Hematopoietic multipotent progenitor cell treated with erythropoietin and hydrocortisone succinate and interleukin-3 and kit ligand, for 15 days (in vitro differentiated cells): ENCODE results near the gene MIER3.
A peak's percentile ranks its signal among the peaks of the same experiment; 100 is the strongest.
"Not testable (repeated sequence)": the region's sequence is repeated elsewhere in the genome, so short reads cannot be mapped to it uniquely, and the experiment has no call there.

Source experiments
- DNase-seq: peaks from one replicate; pipeline ENCODE4 v3.0.0-alpha.2; 2015; ENCODE audit warnings: low spot score

MIER3 gene, protein sequence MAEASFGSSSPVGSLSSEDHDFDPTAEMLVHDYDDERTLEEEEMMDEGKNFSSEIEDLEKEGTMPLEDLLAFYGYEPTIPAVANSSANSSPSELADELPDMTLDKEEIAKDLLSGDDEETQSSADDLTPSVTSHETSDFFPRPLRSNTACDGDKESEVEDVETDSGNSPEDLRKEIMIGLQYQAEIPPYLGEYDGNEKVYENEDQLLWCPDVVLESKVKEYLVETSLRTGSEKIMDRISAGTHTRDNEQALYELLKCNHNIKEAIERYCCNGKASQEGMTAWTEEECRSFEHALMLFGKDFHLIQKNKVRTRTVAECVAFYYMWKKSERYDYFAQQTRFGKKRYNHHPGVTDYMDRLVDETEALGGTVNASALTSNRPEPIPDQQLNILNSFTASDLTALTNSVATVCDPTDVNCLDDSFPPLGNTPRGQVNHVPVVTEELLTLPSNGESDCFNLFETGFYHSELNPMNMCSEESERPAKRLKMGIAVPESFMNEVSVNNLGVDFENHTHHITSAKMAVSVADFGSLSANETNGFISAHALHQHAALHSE

DNA sequence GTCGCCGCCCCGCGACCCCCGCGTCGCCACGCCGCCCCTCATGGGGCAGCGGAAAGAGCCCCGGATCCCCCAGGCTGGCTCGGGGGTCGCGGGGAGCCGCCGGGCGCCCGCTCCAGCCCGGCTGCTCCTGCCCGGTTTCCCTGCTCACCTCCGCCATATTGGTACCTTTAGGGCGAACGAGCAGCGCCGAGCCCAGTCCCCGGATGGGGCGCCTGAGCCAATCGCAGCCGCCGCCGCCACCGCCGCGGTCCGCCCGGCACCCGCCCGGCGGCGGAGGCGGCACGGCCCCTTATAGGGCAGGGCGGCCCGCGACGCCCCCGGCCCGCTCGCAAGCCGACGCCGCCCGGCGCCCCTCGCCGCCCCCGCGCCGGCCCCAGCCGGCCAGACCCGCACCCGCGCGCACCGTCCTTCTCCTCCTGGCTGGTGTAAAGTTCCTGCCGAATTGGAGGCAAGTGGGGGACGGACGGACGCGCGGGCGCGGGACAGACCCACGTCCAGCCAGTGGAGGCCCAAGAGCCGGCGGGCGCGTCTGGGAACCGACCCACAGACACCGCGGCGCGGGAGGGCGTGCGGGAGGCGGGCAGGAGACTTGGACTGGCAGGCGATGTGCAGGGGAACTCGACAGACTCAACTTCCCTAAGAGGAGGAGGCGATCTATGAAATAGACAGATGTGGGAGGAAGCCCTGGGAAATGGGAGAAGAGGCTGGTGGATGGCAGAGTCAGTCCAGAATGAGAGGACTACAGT lies at the start of gene MIER3:
MIER3 (minus strand) TSS at position 178 of the 746 bp plus-strand sequence; CDS start at position 157, 21 bp downstream.
- peak; percentile 69 for DNase-seq

DNA sequence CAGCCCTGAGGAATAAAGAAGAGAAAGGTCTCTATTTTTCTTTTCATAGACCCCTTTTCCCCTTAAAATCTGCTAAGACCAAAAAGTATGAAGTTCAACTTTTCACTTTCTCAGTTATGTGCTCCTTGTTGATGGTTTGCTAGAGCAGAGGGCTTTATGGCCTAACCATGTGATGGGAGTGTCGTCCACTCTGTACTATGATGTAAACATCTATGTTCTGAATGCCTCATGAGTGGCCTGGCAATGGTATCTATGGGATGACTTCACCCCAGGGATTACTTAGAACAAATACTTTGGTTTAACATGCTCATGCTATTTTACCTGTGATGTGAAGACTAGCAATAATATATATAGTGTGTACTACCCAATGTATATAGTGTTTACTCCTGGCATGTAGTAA lies 43.7 kb upstream of the MIER3 start:
- no peak for DNase-seq

DNA sequence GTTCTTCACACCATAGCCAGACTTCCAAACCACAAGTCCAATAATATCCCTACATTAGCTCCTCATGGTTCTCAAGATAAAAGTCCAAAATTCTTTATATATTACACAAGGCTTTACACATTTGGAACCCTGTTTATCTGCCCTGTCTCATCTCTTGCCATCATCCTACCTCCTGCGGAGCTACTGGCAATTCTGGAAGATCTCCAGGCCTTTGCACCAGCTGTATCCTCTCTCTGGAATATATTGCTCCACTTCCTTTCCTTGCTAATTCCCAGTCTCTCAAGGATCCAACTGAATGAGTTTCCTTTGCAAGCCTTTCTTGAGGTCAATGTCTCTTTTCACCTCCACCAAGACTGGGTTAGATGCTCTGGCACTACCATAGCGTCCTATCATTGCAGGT lies 41.3 kb upstream of the MIER3 start:
- no peak for DNase-seq

DNA sequence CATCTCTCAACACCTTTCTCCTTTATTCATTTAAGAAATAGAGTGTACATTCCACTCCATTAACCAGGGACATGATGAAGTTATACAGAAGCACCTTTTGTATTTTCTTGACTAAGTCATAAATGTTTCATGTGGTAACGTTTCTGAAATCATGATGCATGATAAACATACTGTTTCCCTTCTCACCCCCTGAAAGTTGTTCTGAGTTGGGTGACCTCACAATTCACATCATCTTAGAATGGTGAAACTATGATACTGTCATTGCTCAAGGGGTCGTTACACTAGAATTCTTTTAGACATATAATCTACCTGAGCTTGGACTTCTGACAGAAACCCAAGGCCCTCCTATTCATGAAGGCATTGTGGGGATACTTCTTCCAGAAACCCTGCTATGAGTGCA lies 37.8 kb upstream of the MIER3 start:
- DNase-seq: no peak

DNA sequence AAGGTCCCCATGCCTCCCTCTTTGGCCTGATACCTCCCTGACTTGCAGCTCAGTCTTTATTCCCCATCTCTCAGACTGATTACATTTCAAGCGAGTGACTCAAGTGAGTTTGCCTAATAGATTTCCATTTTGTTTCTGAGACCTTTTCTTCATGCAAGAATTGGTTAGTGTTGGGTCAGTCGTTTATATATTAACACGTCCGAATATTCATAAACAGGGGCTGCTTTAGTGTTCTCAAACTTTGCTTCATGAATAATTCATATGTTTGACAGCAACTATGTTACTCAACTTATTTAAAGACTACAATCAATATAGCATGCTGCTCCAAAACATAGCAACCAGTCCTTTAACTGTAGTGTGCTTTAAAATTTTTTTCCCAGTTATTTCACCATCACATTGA lies 36.6 kb upstream of the MIER3 start:
- DNase-seq: no peak

DNA sequence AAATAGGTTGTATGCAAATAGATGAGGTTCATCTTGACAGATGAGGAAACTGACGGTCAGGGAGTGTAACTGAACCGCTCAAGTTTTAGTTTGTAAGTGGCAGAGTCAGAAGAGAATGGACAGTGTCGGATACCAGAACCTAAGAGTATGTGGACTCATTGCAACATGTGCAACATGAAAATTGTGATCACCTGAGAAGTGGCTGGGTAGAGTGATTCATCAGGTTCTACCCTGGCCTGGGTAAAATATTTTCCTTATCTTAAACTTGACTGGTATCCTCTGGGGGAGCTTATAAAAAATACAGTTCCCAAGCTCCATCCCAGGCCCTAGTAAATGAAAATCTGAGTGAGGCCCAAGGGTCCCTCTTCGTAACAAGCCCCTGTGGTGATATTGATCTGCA lies 35.2 kb upstream of the MIER3 start:
- no peak for DNase-seq

DNA sequence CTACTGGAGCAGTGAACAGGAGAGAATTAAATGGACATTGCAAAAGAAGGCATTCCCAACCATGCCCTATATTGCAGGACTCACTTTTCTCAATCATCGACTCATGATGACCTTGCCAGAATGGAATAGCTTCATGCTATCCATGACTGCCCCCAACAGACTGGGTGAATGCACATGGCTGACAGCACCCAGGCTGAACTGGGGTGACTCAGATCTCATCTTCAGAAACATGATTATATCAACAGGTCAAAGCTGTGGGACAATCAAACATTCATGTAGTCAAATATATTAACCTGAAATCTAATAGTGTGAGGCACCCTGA lies 34.7 kb upstream of the MIER3 start:
- no peak for DNase-seq

DNA sequence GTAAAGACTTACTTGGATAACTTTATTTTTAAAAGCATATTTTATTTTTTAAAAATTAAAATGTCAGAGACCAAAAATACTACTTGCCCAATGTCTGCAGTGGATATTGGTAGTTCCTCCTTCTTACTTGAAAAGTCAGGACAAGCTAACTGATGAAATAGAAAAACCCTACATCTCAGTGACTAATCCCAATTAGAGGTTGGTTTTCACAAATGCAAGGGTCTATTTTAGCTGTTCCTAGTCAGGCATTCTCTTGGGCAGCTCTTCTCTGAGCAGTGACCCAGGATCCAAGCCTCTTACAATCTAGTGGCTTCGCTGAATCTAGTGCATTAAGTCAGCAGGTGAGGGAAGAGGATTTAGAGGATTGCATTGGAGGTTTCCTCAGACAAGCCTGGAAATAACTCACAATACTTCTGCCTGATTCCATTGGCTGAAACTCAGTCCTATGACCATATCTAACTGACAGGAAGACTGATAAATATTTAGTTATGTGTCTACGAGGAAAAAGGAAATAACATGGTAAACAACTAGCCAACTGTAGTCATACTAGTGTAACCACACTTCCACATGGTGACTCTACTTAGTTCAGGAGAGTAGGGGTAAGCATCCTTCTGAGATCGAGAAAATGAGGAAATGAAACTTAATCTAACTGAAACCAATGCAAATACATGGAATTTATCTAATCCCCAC lies 34.2 kb upstream of the MIER3 start:
- DNase-seq: no peak

DNA sequence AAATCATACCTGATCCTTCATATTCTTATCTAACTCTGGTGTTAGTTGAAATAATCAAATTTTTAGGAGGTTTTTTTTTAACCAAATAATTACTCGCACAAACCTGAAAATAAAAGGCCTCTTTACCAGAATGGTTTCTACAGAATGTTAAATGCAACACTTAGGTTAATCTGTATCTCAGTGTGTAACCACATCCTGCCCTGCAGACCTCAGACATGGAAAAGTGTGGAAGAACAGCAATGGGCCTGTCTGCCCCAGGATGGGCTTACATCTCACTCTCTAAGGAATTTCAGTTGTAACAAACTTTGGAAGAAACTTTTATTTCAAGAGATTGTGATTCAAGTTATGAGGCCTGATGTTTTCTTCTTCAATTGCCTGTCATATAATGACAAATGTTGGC lies 32.5 kb upstream of the MIER3 start:
- DNase-seq: no peak

DNA sequence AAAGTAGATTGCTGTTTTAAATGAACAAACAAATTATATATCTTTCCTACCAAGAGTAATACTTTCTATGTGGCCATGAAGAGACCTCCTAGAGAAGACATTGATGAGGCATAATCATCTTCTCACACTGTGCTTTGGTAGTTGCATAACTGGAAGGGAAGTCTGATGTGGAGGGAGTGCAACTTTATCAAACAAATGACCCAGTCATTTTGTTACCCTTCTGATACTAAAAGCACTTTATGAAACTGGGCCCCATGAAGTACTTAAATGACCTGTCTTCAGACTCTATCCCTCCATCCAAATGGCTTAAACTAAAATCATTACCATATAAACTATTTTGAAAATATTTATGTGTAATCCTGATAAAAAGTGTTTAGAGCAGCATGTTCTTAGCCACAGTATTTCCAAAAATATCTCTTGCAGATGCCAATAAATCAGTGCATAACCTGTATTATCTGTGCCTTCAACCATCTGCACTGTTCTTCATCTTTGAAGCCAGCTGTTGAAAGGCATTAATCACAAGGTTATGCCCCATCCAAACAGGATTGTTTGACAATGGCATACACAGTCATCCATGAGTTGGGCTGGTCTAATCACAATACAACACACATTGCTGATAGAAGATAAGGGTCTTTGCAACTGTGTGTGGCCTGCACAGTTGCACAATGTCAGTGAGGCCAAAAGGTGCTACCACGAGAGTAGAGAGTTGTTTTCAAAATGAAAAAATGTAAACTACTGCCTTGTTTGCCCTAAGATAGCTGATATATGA lies 31.9 kb upstream of the MIER3 start:
- no peak for DNase-seq

DNA sequence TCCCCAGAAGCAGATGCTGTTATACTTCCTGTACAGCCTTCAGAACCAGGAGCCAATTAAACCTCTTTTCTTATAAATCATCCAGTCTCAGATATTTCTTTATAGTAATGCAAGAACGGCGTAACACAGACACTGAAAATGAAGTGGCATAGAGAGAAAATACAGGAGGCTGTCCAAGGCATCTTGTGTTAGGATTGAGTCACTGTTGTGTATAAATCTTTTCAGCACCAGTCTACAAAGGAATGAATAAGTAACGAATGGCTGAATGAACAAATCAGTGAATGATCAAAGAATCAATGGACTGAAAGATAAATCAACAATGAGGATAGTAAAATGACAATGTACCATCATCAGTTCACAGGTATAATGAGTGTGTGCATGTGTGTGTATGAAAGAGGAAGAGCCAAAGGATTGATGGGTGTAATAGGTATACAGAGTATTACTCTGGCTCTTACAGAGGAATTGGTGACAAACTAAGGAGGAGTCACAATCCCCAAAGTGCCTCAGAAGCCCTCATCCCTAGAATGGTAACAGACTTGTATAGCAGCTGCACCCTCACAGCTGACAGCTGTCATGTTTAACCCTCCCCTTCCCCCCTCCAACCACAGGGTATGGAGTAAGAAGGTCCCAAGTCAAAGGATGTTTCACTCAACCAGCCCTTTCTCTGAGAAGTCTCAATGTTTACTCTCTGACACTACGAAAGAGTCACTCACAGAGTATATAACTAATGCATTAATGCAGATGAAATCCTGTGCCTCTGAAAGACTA lies 29.8 kb upstream of the MIER3 start:
- DNase-seq: no peak

DNA sequence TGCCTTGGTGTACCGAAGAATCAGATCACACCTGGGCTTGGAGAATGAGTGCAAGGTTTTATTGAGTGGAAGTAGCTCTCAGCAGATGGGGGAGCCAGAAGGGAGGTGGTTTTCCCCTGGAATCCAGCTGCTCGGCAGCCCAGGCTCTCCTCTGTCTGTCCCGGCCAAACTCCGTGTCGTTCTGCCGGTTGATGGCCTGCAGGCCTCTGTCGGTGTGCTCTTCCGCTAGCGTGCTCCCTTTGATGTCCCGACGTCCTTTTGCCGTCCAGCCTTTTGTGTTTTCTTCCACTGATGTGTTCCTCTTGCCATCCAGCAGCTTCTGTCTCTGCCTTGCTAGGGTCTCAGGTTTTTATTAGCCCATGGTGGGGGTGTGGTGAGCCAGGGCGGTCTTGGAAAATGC lies 28.0 kb upstream of the MIER3 start:
- no peak for DNase-seq

DNA sequence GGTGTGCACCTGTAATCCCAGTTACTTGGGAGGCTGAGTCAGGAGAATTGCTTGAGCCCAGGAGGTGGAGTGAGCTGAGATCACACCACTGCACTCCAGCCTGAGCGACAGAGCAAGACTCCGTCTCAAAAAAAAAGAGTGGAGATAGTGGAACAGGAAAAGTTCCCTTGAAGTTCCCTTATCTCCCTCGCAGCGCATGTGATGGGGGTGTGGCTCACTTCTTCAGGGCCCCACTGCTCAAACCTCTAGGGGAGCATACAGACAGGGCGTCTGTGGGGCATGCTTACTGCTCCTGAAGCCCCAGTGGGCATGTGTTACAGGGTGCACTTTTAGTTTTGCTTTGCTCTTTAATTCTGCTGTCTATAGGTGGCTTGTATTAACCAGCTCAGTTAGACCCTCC lies 27.6 kb upstream of the MIER3 start:
- not testable (repeated sequence) for DNase-seq

DNA sequence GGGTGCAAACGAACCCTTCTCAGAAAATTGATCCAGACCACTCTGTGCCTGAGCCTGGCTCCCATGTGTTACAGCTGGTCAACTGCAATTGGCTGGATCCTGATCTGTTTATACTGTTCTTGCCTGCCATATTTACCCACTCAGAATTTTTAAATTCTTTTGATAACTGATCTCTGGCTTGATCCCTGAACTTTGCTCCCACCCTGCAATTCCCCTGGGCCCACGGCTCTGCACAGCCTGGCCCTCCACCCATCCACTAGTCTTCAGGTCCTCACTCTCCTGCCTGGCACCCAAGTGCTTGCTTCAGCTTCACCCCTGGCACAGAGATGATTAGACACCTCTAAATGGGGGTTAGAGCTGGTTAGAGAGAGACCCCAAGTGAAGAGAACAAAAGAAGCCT lies 25.9 kb upstream of the MIER3 start:
- DNase-seq: no peak

DNA sequence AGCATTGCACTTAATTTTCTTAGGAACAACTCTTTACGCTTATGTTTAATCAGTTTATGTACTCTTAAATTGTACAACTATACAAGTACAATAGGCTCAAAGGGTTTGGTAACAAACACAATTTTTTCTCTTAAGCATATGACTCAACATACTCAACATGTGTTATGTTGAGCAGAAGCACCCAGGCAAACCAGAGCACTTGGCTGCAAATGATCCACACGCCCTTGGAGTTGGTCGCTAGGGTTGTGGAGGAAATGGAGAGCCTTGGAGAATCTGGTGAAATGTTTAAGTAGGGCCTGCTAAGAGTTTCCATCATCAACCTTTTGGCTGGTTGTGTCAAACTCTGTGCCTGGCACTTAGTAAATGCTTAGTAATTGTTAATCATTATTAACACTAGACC lies 25.1 kb upstream of the MIER3 start:
- no peak for DNase-seq

DNA sequence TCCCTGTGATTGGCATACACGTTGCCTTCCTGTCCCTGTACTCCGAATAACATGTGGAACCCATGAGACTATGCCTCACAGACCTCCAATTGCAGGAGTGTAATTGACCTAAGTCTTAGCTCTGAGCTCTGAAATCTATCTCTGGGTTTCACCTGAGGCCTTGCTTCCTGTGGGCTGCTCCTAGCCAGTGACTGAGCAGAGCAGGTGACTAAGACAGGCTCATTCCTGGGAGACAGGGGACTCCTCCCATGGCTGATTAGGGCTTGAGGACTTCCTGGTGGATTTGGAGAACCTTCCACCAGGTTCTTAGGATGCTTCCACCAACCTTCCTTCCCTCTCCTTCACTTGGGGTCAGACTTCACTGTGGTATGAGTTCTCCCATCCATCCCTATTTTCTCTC lies 22.3 kb upstream of the MIER3 start:
- no peak for DNase-seq

DNA sequence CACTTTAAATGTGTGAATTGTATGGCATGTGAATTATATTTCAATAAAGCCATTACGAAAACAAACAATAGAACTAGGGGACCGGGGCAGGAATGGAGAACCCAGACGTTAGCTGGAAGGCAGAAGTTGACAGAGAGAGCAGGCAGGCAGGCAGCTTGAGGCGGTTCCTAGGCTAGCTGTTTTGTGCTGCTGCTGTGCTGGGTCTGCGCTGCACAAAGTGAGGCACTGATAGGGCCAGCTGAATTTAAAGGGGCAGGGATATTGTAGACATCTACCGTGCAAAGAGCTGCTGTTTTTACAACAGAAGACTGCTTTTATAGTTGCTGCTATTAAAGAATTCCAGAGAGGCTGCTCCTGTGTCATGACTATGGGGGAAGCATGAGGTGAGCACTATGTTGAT lies 21.6 kb upstream of the MIER3 start:
- no peak for DNase-seq

DNA sequence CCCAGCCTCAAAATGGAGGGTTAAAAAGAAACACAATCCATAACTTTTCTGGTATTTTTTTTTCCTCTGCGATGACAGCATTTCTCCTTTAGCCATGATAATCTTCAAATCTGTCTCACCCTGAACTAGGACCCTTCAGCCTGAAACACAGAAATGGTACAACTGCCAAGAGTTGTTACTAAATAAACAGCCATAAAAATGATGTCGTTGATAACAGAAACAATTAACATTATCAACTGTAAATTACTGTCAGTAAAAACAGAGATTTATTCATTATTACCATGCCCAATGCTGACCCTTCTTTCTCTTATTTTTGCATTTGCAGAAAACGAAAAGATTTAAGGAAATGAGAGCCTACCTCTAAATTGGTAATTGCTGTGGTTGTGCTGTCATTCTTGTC lies 19.4 kb upstream of the MIER3 start:
- DNase-seq: no peak

DNA sequence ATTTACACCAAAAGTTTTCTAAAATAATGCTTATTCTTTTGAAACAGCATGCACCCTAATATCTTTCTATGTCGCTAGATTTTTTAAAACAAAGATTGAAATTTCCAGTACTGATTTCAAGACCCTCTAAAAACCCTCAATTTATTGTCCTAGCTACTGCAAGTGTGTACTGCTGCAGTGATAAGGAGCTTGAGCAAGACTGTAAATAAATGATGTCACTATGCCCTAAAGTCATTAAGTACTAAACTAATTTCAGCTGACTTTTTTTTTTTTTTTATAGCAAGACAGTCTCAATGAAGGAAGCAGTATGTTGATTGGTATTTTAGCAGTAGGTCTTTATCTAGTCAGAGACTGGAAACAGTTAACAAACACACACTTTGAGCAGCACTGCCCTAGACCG lies 12.2 kb upstream of the MIER3 start:
- DNase-seq: no peak

DNA sequence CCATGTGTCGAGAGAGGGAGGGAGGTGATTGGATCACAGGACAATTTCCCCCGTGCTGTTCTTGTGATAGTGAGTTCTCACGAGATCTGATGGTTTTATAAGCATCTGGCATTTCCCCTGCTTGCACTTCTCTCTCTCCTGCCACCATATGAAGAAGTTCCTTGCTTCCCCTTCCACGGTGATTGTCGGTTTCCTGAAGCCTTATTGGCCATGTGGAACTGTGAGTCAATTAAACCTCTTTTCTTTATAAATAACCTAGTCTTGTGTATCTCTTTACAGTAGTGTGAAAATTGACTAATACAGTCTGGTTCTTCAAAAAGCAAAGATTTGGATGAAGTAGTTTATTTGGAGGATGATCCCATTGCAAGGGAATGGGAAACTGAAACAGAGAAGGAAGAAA lies 11.3 kb upstream of the MIER3 start:
- DNase-seq: no peak

DNA sequence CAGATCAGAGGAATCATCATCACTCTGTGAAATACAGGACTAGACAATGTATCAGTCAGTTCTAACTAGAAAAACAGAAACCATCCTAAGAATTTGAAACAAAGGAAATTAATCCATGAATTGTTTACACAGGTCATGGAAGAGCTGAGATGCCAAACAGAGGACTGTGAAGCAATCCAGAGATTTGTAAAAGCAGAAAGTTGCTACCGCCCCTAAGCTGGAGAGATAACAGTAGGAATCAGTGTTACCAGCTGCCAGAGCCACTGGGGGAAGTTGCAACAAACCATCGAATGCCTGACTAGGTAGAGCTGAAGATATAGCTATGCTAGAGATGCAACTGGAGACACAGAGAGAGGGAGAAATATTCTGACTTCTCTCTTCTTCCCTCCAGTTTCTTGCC lies 10.4 kb upstream of the MIER3 start:
- no peak for DNase-seq
